HepG2 (cell line): Measurements from ENCODE around the gene U2SURP. TPM values are rescaled to one million over a fixed set of nuclear protein-coding genes. Genes with fewer than 3 reads are reported as not detected.
A peak's percentile ranks its signal among the peaks of the same experiment; 100 is the strongest.

Experiments used
- ATF7 ChIP-seq, 2 experiments: fragments of 450-650 bp in 1 of 2; sonication (generic) in 1 of 2; formaldehyde crosslinking in 1 of 2; IDR thresholded peaks; 2 replicates each; pipeline versions ENCODE4 v1.4.0 to v1.6.1; 2016 to 2020; ENCODE audit warnings: antibody characterized with exemption in 1 of 2, mild to moderate bottlenecking in 1 of 2, missing genetic modification reagents in 1 of 2
- CENPX ChIP-seq: sonication (generic); formaldehyde crosslinking; IDR thresholded peaks from 2 replicates; pipeline ENCODE4 v1.9.0; 2021; ENCODE audit warnings: mild to moderate bottlenecking, missing genetic modification reagents, moderate library complexity
- DNMT1 ChIP-seq: sonication (generic); formaldehyde crosslinking; IDR thresholded peaks from 2 replicates; pipeline ENCODE4 v1.5.1; 2020; ENCODE audit warnings: mild to moderate bottlenecking, missing genetic modification reagents
- DR1 ChIP-seq: sonication (generic); formaldehyde crosslinking; IDR thresholded peaks from 2 replicates; pipeline ENCODE4 v1.8.0; 2021; ENCODE audit warnings: mild to moderate bottlenecking, missing genetic modification reagents, inconsistent platforms
- ERF ChIP-seq: IDR thresholded peaks from 2 replicates; pipeline ENCODE4 v1.6.1; 2018; ENCODE audit warnings: missing biosample characterization, missing genetic modification reagents
- FLYWCH1 ChIP-seq: sonication (generic); formaldehyde crosslinking; IDR thresholded peaks from 2 replicates; pipeline ENCODE4 v1.8.1; 2023; ENCODE audit warnings: mild to moderate bottlenecking, missing genetic modification reagents
- MAFK ChIP-seq, 2 experiments: IDR thresholded peaks in 1 of 2; conservative IDR thresholded peaks in 1 of 2; 2 replicates each; pipeline ENCODE4 v1.6.1; 2011; ENCODE audit warnings: improper control_type of control experiment in 2 of 2, low read length in 2 of 2
- MTA1 ChIP-seq: sonication (generic); formaldehyde crosslinking; IDR thresholded peaks from 2 replicates; pipeline ENCODE4 v1.4.0; 2020; ENCODE audit warnings: missing genetic modification reagents, mild to moderate bottlenecking, borderline replicate concordance
- NR2C2 ChIP-seq: sonication (generic); formaldehyde crosslinking; IDR thresholded peaks from 2 replicates; pipeline ENCODE4 v1.4.0; 2020; ENCODE audit warnings: missing genetic modification reagents, mild to moderate bottlenecking, moderate library complexity, borderline replicate concordance
- SMARCC2 ChIP-seq: fragments of 450-650 bp; IDR thresholded peaks from 2 replicates; pipeline ENCODE4 v1.6.1; 2017; ENCODE audit warnings: antibody characterized with exemption, mild to moderate bottlenecking
- SRSF1 ChIP-seq: fragments of 200-400 bp; formaldehyde crosslinking; optimal IDR thresholded peaks from 2 replicates; pipeline ENCODE3; 2017; ENCODE audit warnings: mild to moderate bottlenecking, low read depth, low read length, moderate library complexity
- SYNCRIP ChIP-seq: fragments of 200-400 bp; formaldehyde crosslinking; IDR thresholded peaks from 2 replicates; pipeline ENCODE4 v1.6.1; 2018; ENCODE audit warnings: mild to moderate bottlenecking, low read depth, low read length; ENCODE audit not compliant: insufficient read depth
- ZBTB3 ChIP-seq: sonication (generic); formaldehyde crosslinking; IDR thresholded peaks from 2 replicates; pipeline ENCODE4 v1.4.0; 2020; ENCODE audit warnings: low read depth, mild to moderate bottlenecking, moderate library complexity, missing genetic modification reagents, borderline replicate concordance
- ZFP41 ChIP-seq: sonication (generic); formaldehyde crosslinking; IDR thresholded peaks from 2 replicates; pipeline ENCODE4 v1.4.0; 2020; ENCODE audit warnings: mild to moderate bottlenecking, missing genetic modification reagents, borderline replicate concordance
- ZNF552 ChIP-seq: sonication (generic); formaldehyde crosslinking; IDR thresholded peaks from 2 replicates; pipeline ENCODE4 v1.9.0; 2022; ENCODE audit warnings: missing genetic modification reagents, mild to moderate bottlenecking, borderline replicate concordance
- ZNF570 ChIP-seq: sonication (generic); formaldehyde crosslinking; IDR thresholded peaks from 2 replicates; pipeline ENCODE4 v1.4.0; 2020; ENCODE audit warnings: mild to moderate bottlenecking, missing genetic modification reagents, borderline replicate concordance
- ZNF720 ChIP-seq: sonication (generic); formaldehyde crosslinking; IDR thresholded peaks from 2 replicates; pipeline ENCODE4 v1.4.0; 2020; ENCODE audit warnings: missing genetic modification reagents
- ZNF781 ChIP-seq: sonication (generic); formaldehyde crosslinking; IDR thresholded peaks from 2 replicates; pipeline ENCODE4 v1.5.1; 2020; ENCODE audit warnings: borderline replicate concordance, mild to moderate bottlenecking, missing genetic modification reagents; ENCODE audit errors: not compliant biosample characterization
- ZNF790 ChIP-seq: sonication (generic); formaldehyde crosslinking; IDR thresholded peaks from 2 replicates; pipeline ENCODE4 v1.8.0; 2022; ENCODE audit warnings: missing genetic modification reagents, mild to moderate bottlenecking, borderline replicate concordance
- ZNF839 ChIP-seq: sonication (generic); formaldehyde crosslinking; IDR thresholded peaks from 2 replicates; pipeline ENCODE4 v1.4.0; 2020; ENCODE audit warnings: missing genetic modification reagents, mild to moderate bottlenecking, borderline replicate concordance
- polyA plus RNA-seq, 8 experiments: library from polyadenylated mRNA; depleted of rRNA in 3 of 8; stranded (reverse) in 7 of 8; unstranded in 1 of 8; fragments of >200 nt; fragmentation: Illumina TruSeq in 4 of 8; extraction: Trizol in 4 of 8; gene quantifications; 2 replicates each; pipeline versions ENCODE4 v1.2.1 to v1.2.3, GENCODE V29; 2011 to 2016; ENCODE audit warnings: low read depth in 4 of 8, missing spikeins in 1 of 8, mixed read lengths in 1 of 8; ENCODE audit not compliant: insufficient read depth in 1 of 8
- total RNA-seq, 5 experiments: library from RNA; depleted of rRNA; stranded (reverse); fragments of >200 nt; fragmentation: Illumina TruSeq; extraction: Trizol; gene quantifications; 2 replicates each; pipeline ENCODE4 v1.2.3, GENCODE V29; 2016; ENCODE audit warnings: low read depth in 1 of 5
- TF ChIP-seq, protein P1 (sequence below): IDR thresholded peaks from 2 replicates; pipeline ENCODE4 v1.6.1; 2016; ENCODE audit warnings: missing compliant biosample characterization, missing genetic modification reagents, borderline replicate concordance
- TF ChIP-seq, protein P2 (sequence below), 2 experiments: sonication (generic) in 1 of 2; formaldehyde crosslinking in 1 of 2; IDR thresholded peaks; 2 replicates each; pipeline versions ENCODE4 v1.4.0 to v1.6.1; 2016 to 2020; ENCODE audit warnings: borderline replicate concordance in 1 of 2, low read depth in 1 of 2, mild to moderate bottlenecking in 1 of 2, missing genetic modification reagents in 1 of 2
- TF ChIP-seq, protein P3 (sequence below): sonication (generic); formaldehyde crosslinking; conservative IDR thresholded peaks from 2 replicates; pipeline ENCODE4 v1.4.0; 2020; ENCODE audit warnings: missing genetic modification reagents

Gene U2SURP
- total and polyA plus RNA-seq, 2 of the 13 experiments (the other 11 are each of a cell fraction or from before 2014, with no cell fraction given), result 55.9 to 173 TPM

DNA sequence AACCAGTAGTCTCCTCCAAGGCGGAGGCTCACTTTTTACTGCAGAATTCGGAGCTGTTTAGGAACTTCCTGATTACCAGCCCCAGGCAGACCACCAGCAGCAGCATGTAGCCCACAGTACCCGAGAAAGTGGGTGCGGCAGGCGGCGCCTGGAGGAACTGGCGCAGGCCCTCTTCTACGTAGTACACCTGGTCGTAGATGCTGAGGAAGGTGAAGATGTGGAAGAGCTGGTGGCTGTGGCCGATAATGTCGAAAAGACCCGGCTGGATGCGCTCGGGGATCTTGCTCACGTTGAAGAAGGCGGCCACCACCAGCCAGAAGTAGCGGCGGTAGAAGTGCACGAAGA lies 39.2 kb upstream of the U2SURP start (continued):
- TF ChIP-seq SYNCRIP (no peak), CENPX (CRISPR knock-in tag) (no peak), ATF7 (IDR thresholded peaks at IDR 0.05) (no peak), ATF7 (CRISPR knock-in tag; IDR thresholded peaks at IDR 0.05) (no peak), SMARCC2 (no peak), ZNF570 (CRISPR knock-in tag) (0 out of 2 replicates have a peak, but pooled peaks have one; percentile 58), DR1 (no peak), MTA1 (0 out of 2 replicates have a peak, but pooled peaks have one; percentile 4), ZBTB3 (0 out of 2 replicates have a peak, but pooled peaks have one; percentile 23), FLYWCH1 (0 out of 2 replicates have a peak, but pooled peaks have one; percentile 29), DNMT1 (no peak), MAFK (conservative IDR thresholded peaks at IDR 0.05 in 1 of 2, IDR thresholded peaks at IDR 0.05 in 1 of 2; ENCODE audit: low read length in 2 of 2) (no peak), ERF (CRISPR knock-in tag) (no peak), NR2C2 (CRISPR knock-in tag) (no peak), ZNF781 (CRISPR knock-in tag) (no peak), ZFP41 (0 out of 2 replicates have a peak, but pooled peaks have one; percentile 1), ZNF552 (CRISPR knock-in tag) (no peak), SRSF1 (no peak), ZNF720 (CRISPR knock-in tag) (no peak), ZNF839 (CRISPR knock-in tag) (0 out of 2 replicates have a peak, but pooled peaks have one; percentile 1), ZNF790 (no peak)
- TF ChIP-seq, protein P1, sequence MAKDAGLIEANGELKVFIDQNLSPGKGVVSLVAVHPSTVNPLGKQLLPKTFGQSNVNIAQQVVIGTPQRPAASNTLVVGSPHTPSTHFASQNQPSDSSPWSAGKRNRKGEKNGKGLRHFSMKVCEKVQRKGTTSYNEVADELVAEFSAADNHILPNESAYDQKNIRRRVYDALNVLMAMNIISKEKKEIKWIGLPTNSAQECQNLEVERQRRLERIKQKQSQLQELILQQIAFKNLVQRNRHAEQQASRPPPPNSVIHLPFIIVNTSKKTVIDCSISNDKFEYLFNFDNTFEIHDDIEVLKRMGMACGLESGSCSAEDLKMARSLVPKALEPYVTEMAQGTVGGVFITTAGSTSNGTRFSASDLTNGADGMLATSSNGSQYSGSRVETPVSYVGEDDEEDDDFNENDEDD (CRISPR knock-in tag), result no peak
- TF ChIP-seq, protein P2, sequence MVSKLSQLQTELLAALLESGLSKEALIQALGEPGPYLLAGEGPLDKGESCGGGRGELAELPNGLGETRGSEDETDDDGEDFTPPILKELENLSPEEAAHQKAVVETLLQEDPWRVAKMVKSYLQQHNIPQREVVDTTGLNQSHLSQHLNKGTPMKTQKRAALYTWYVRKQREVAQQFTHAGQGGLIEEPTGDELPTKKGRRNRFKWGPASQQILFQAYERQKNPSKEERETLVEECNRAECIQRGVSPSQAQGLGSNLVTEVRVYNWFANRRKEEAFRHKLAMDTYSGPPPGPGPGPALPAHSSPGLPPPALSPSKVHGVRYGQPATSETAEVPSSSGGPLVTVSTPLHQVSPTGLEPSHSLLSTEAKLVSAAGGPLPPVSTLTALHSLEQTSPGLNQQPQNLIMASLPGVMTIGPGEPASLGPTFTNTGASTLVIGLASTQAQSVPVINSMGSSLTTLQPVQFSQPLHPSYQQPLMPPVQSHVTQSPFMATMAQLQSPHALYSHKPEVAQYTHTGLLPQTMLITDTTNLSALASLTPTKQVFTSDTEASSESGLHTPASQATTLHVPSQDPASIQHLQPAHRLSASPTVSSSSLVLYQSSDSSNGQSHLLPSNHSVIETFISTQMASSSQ (IDR thresholded peaks at IDR 0.05; ENCODE audit: low read depth), result no peak
- TF ChIP-seq, protein P2 (CRISPR knock-in tag; IDR thresholded peaks at IDR 0.05; ENCODE audit: borderline replicate concordance), result 0 out of 2 replicates have a peak, but pooled peaks have one; percentile 13
- TF ChIP-seq, protein P3, sequence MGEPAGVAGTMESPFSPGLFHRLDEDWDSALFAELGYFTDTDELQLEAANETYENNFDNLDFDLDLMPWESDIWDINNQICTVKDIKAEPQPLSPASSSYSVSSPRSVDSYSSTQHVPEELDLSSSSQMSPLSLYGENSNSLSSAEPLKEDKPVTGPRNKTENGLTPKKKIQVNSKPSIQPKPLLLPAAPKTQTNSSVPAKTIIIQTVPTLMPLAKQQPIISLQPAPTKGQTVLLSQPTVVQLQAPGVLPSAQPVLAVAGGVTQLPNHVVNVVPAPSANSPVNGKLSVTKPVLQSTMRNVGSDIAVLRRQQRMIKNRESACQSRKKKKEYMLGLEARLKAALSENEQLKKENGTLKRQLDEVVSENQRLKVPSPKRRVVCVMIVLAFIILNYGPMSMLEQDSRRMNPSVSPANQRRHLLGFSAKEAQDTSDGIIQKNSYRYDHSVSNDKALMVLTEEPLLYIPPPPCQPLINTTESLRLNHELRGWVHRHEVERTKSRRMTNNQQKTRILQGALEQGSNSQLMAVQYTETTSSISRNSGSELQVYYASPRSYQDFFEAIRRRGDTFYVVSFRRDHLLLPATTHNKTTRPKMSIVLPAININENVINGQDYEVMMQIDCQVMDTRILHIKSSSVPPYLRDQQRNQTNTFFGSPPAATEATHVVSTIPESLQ (CRISPR knock-in tag), result no peak
